ENCODE results near the gene HMGXB3. TPM values are rescaled to one million over a fixed set of nuclear protein-coding genes. Genes with fewer than 3 reads are reported as not detected.

Gene HMGXB3
- total and polyA plus RNA-seq, 9 donors, result 14.1 to 32.1 (median 28.1) TPM

GRCh38 chr5:150079909-150080461 is 79.4 kb downstream of the HMGXB3 start:
- Histone ChIP-seq H3K36me3 (no peaks in the 10 kb centered on the region), H3K27ac (no peak overlapping the region), H3K4me3 (no peak overlapping the region), H3K4me1 (ENCODE audit: insufficient read depth) (no peaks in the 10 kb centered on the region), H3K9me3 (no peaks in the 10 kb centered on the region), H3K27me3 (no peaks in the 10 kb centered on the region)
- intact Hi-C loops (cut with DNase I), result no loop called here
- DNase-seq, result no peak
- TF ChIP-seq CTCF (IDR thresholded peaks at IDR 0.05), result no peak
- no peak for TF ChIP-seq EP300 (IDR thresholded peaks at IDR 0.05)
- TF ChIP-seq POLR2A (IDR thresholded peaks at IDR 0.05), result no peak
- WGBS, 3 donors, result 96 to 97% (median 96%) methylated on average over 19 of the region's 19 CpGs

GRCh38 chr5:150080696-150081435 is 80.3 kb downstream of the HMGXB3 start:
- WGBS, 3 donors, result 85 to 87% (median 86%) methylated on average over 15 of the region's 15 CpGs
- H3K27ac ChIP-seq, result no peak overlapping the region
- no peaks in the 10 kb centered on the region for H3K36me3 ChIP-seq
- TF ChIP-seq EP300 (IDR thresholded peaks at IDR 0.05), result no peak
- no peak for TF ChIP-seq CTCF (IDR thresholded peaks at IDR 0.05)
- no peak for TF ChIP-seq POLR2A (IDR thresholded peaks at IDR 0.05)
- H3K27me3 ChIP-seq, result no peaks in the 10 kb centered on the region
- no peak overlapping the region for H3K4me3 ChIP-seq
- no peak for DNase-seq
- intact Hi-C loops (cut with DNase I), result no loop called here
- H3K4me1 ChIP-seq (ENCODE audit: insufficient read depth), result no peaks in the 10 kb centered on the region
- no peaks in the 10 kb centered on the region for H3K9me3 ChIP-seq

GRCh38 chr5:150081541-150082283 is 81.2 kb downstream of the HMGXB3 start:
- intact Hi-C loops (cut with DNase I), result no loop called here
- 14 to 16% (median 16%) methylated on average over 15 of the region's 15 CpGs for WGBS, 3 donors
- H3K4me3 ChIP-seq, result no peak overlapping the region

More at GRCh38 chr5:150081541-150082283, 81.2 kb downstream of the HMGXB3 start:
- Histone ChIP-seq H3K27me3 (no peaks in the 10 kb centered on the region), H3K9me3 (no peaks in the 10 kb centered on the region), H3K4me1 (ENCODE audit: insufficient read depth) (no peaks in the 10 kb centered on the region), H3K27ac (peak overlapping the region in 1 of 2 donors; percentile 10), H3K36me3 (no peaks in the 10 kb centered on the region)
- DNase-seq, result peak; percentile 35 to 75 (median 58)
- TF ChIP-seq EP300 (IDR thresholded peaks at IDR 0.05) (no peak), POLR2A (IDR thresholded peaks at IDR 0.05) (no peak), CTCF (IDR thresholded peaks at IDR 0.05) (no peak)

All from ovary (tissue), 9 donors.